A549 (cell line): Measurements from ENCODE around the gene RAD51B.

Experiments used
- EP300 ChIP-seq, 2 experiments: fragments of >200 bp; sonication (Bioruptor Twin); formaldehyde crosslinking; IDR thresholded peaks; 2 replicates in 1 of 2; 3 replicates in 1 of 2; pipeline ENCODE4 v1.6.1; 2016 to 2017
- ZFP36 ChIP-seq: fragments of 450-650 bp; IDR thresholded peaks from 2 replicates; pipeline ENCODE4 v1.6.1; 2014; ENCODE audit warnings: borderline replicate concordance; ENCODE audit not compliant: partially characterized antibody
- TF ChIP-seq, protein P1 (sequence below): fragments of >200 bp; sonication (Bioruptor Twin); formaldehyde crosslinking; IDR thresholded peaks from 3 replicates; pipeline ENCODE4 v1.5.1; 2016

DNA sequence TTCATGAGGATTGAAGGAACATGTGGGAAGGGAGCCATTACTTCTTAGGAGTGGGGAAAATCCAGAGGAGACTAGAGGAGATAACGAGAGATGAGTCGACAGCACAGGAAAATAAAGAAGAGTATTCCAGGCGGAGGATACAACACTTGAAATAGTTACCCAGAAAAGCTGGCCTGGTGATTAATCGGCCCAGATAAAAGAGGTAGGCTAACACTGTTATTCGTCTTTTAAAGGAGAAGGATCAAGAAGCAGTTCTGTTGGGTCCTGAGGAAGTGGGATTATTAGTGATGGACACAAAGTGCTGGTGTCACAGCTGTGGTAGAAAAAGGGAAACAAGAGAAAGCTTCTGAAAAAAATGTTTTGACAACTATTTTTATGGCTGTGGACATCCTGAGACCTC lies 548.0 kb downstream of the RAD51B start:
- TF ChIP-seq, protein P1, sequence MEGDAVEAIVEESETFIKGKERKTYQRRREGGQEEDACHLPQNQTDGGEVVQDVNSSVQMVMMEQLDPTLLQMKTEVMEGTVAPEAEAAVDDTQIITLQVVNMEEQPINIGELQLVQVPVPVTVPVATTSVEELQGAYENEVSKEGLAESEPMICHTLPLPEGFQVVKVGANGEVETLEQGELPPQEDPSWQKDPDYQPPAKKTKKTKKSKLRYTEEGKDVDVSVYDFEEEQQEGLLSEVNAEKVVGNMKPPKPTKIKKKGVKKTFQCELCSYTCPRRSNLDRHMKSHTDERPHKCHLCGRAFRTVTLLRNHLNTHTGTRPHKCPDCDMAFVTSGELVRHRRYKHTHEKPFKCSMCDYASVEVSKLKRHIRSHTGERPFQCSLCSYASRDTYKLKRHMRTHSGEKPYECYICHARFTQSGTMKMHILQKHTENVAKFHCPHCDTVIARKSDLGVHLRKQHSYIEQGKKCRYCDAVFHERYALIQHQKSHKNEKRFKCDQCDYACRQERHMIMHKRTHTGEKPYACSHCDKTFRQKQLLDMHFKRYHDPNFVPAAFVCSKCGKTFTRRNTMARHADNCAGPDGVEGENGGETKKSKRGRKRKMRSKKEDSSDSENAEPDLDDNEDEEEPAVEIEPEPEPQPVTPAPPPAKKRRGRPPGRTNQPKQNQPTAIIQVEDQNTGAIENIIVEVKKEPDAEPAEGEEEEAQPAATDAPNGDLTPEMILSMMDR = no peak
- TF ChIP-seq ZFP36 (no peak), EP300 (IDR thresholded peaks at IDR 0.05) (no peak)
